C4-2B (cell line): ENCODE results near the gene DNER.

Experiments used
- H3K27ac ChIP-seq: fragments of 450-650 bp; 2 replicates; pipeline ENCODE4 v1.5.1; 2017
- CTCF ChIP-seq: fragments of 450-650 bp; conservative IDR thresholded peaks from 2 replicates; pipeline ENCODE4 v1.5.1; 2017; ENCODE audit warnings: mild to moderate bottlenecking
- ZFX ChIP-seq: fragments of 450-650 bp; IDR thresholded peaks from 2 replicates; pipeline ENCODE4 v1.6.1; 2017

DNER gene

DNA sequence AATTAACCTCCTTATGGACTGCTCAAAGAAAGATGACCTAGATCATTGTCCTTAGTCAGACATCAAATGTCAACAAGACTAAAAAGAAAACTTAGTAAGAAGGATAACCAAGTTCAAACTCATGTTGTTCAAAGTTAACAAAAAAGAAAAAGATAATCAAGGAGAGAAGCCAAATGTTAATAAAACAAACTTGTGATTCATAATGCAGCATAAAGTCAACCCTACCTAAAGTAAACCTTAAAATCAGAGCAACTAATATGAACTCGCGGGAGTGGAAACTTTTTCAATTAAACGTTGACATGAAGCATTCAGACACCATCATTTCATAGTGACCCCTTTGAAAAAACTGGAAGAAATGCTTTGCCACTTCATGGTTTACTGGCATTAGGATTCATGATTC lies 52.9 kb downstream of the DNER start:
- no peak overlapping the region for H3K27ac ChIP-seq
- TF ChIP-seq ZFX (no peak), CTCF (no peak)

GRCh38 chr2:229660951-229661350 lies 53.4 kb downstream of the DNER start:
- TF ChIP-seq CTCF (no peak), ZFX (no peak)
- no peak overlapping the region for H3K27ac ChIP-seq

GRCh38 chr2:229660391-229660790 lies 54.0 kb downstream of the DNER start:
- no peak overlapping the region for H3K27ac ChIP-seq
- TF ChIP-seq CTCF (no peak), ZFX (no peak)

DNA sequence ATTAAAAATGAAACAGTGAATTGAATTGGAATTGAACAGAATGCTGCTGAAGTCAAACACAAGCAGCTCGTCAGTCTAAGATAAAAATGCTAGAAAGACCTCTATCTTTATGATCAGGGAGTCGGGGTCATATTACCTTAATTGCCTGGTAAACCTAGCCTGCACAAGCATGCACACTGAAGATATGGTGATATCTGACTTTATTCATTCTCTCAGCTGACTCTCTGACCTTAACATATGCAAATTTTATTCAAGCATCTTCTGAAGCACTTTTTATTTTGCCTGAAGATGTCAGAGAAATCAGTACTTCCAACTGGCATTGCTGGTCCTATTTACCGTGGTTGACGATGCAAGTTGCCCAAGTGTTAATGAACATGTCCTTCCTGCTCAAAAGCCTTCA lies 56.4 kb downstream of the DNER start:
- H3K27ac ChIP-seq: no peak overlapping the region
- TF ChIP-seq ZFX (no peak), CTCF (no peak)

DNA sequence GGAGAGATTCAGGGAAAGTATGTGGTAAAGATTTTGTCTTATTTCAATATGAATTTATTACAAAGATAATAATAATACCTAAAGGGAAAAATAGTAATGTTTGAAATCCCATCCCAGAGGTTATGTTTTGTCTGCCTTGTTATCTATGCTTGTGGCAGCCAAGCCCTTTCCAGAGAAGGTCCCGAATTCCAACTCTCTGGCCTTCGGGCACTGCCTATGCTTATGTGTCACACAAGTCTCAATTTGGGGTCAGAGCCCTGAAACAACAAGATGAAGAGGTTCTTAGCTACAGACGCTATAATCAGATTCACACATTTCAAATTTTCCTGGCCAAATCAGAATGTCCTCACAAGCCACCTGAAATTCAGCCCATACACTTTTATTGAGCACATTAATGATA lies 59.9 kb downstream of the DNER start:
- H3K27ac ChIP-seq: no peak overlapping the region
- TF ChIP-seq CTCF (no peak), ZFX (no peak)

GRCh38 chr2:229653531-229653930 lies 60.8 kb downstream of the DNER start:
- no peak overlapping the region for H3K27ac ChIP-seq
- no peak for TF ChIP-seq ZFX
- TF ChIP-seq CTCF: no peak

GRCh38 chr2:229652796-229653195 lies 61.6 kb downstream of the DNER start:
- H3K27ac ChIP-seq: no peak overlapping the region
- TF ChIP-seq ZFX (no peak), CTCF (no peak)

DNA sequence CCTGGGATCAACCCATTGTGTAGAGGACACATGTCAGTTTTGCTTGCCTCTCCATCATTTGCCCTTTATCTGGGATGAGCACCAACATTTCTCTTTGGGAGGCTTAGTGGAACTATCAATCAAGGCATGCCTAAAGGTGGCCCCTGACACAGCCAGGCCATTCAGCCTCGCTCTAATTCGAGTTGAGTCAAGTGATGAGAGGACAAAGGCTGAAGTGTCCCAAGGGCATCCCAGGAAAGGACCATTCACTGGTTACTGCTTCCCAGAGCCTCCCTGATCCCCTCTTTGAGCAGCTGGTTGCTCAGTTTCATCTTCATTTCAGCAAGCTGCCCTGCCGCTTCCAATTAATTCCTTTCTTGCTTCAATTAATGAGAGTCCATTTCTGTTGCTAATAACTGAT lies 63.5 kb downstream of the DNER start:
- no peak overlapping the region for H3K27ac ChIP-seq
- TF ChIP-seq ZFX: no peak
- TF ChIP-seq CTCF: no peak
